Trophoblast cell (in vitro differentiated cells and primary cell): ENCODE results near the gene PGA3.

Experiments used
- DNase-seq, 2 donors: peaks; one replicate each; pipeline ENCODE4 v3.0.0-alpha.2; 2016
- H2AFZ ChIP-seq: 2 replicates; pipeline ENCODE4 v1.6.1; 2013; ENCODE audit warnings: low read length, moderate library complexity, mild to moderate bottlenecking; ENCODE audit not compliant: insufficient read depth, poor library complexity
- H2AK5ac ChIP-seq: 2 replicates; pipeline ENCODE4 v1.6.1; 2013; ENCODE audit warnings: mild to moderate bottlenecking, low read length
- H2BK120ac ChIP-seq: 2 replicates; pipeline ENCODE4 v1.6.1; 2013; ENCODE audit warnings: low read length, mild to moderate bottlenecking, moderate library complexity; ENCODE audit not compliant: insufficient read depth, poor library complexity
- H2BK12ac ChIP-seq: 2 replicates; pipeline ENCODE4 v1.6.1; 2013; ENCODE audit warnings: mild to moderate bottlenecking, low read length, moderate library complexity
- H2BK5ac ChIP-seq: 2 replicates; pipeline ENCODE4 v1.6.1; 2013; ENCODE audit warnings: low read length, low read depth, moderate library complexity, mild to moderate bottlenecking; ENCODE audit not compliant: poor library complexity
- H3K14ac ChIP-seq: 2 replicates; pipeline ENCODE4 v1.6.1; 2013; ENCODE audit warnings: mild to moderate bottlenecking, low read length
- H3K18ac ChIP-seq: 2 replicates; pipeline ENCODE4 v1.6.1; 2013; ENCODE audit warnings: mild to moderate bottlenecking, low read length
- H3K23ac ChIP-seq: 2 replicates; pipeline ENCODE4 v1.6.1; 2013; ENCODE audit warnings: low read length
- H3K27ac ChIP-seq: 2 replicates; pipeline ENCODE4 v1.5.1; 2013; ENCODE audit warnings: low read depth, mild to moderate bottlenecking, inconsistent platforms, low read length, moderate library complexity
- H3K27me3 ChIP-seq: 2 replicates; pipeline ENCODE4 v1.6.1; 2013; ENCODE audit warnings: inconsistent platforms, mild to moderate bottlenecking, low read length, moderate library complexity; ENCODE audit not compliant: insufficient read depth
- H3K36me3 ChIP-seq, 2 experiments: 1 replicate in 1 of 2; 2 replicates in 1 of 2; pipeline ENCODE4 v1.6.1; 2013; ENCODE audit warnings: low read length in 2 of 2, mild to moderate bottlenecking in 2 of 2, moderate library complexity in 1 of 2; ENCODE audit not compliant: insufficient read depth in 2 of 2, control insufficient read depth in 1 of 2
- H3K4ac ChIP-seq: 2 replicates; pipeline ENCODE4 v1.6.1; 2013; ENCODE audit warnings: low read depth, mild to moderate bottlenecking, low read length, moderate library complexity
- H3K4me1 ChIP-seq, 2 experiments: 1 replicate in 1 of 2; 2 replicates in 1 of 2; pipeline ENCODE4 v1.6.1; 2013; ENCODE audit warnings: low read length in 2 of 2, mild to moderate bottlenecking in 2 of 2, moderate library complexity in 1 of 2; ENCODE audit not compliant: insufficient read depth in 2 of 2, control insufficient read depth in 1 of 2
- H3K4me2 ChIP-seq: 2 replicates; pipeline ENCODE4 v1.6.1; 2013; ENCODE audit warnings: inconsistent platforms, mild to moderate bottlenecking, low read length, moderate library complexity
- H3K4me3 ChIP-seq: 2 replicates; pipeline ENCODE4 v1.5.1; 2013; ENCODE audit warnings: mild to moderate bottlenecking, low read depth, low read length, inconsistent platforms
- H3K79me1 ChIP-seq: one replicate; pipeline ENCODE4 v1.6.1; 2013; ENCODE audit warnings: low read length
- H3K79me2 ChIP-seq: 2 replicates; pipeline ENCODE4 v1.6.1; 2013; ENCODE audit warnings: low read length, mild to moderate bottlenecking; ENCODE audit not compliant: control insufficient read depth, insufficient read depth, poor library complexity
- H3K9ac ChIP-seq: 2 replicates; pipeline ENCODE4 v1.6.1; 2013; ENCODE audit warnings: mild to moderate bottlenecking, low read length
- H3K9me3 ChIP-seq: 2 replicates; pipeline ENCODE4 v1.6.1; 2013; ENCODE audit warnings: low read depth, mild to moderate bottlenecking, control low read depth, inconsistent platforms, low read length; ENCODE audit not compliant: insufficient read depth
- H4K12ac ChIP-seq: 2 replicates; pipeline ENCODE4 v1.6.1; 2013; ENCODE audit warnings: low read depth, mild to moderate bottlenecking, low read length, moderate library complexity
- H4K8ac ChIP-seq: 2 replicates; pipeline ENCODE4 v1.6.1; 2013; ENCODE audit warnings: low read depth, mild to moderate bottlenecking, low read length, moderate library complexity
- H4K91ac ChIP-seq: one replicate; pipeline ENCODE4 v1.6.1; 2013; ENCODE audit warnings: low read depth, mild to moderate bottlenecking, low read length, moderate library complexity
- WGBS: extraction: QIAGEN DNeasy Blood & Tissue Kit; methylation state at CpG from one replicate; pipeline ENCODE4 v1.1.7; 2013; ENCODE audit warnings: missing lambda C conversion rate; ENCODE audit not compliant: insufficient read length, insufficient coverage; ENCODE audit errors: extremely low coverage; 5-methylcytosine and 5-hydroxymethylcytosine counted together

Gene PGA3

GRCh38 chr11:61172356-61172755 is 31.0 kb upstream of the PGA3 start:
- H3K18ac ChIP-seq: no peak overlapping the region
- H2BK120ac ChIP-seq: no peak overlapping the region
- no peak overlapping the region for H2AFZ ChIP-seq
- no peak overlapping the region for H3K4me2 ChIP-seq
- H3K9ac ChIP-seq: no peak overlapping the region
- no peak overlapping the region for H3K23ac ChIP-seq
- H3K79me1 ChIP-seq: no peaks in the 10 kb centered on the region
- H3K36me3 ChIP-seq: no peaks in the 10 kb centered on the region
- WGBS: no CpG with 5 or more reads among the region's 5 CpGs
- H3K4ac ChIP-seq: no peak overlapping the region
- H4K12ac ChIP-seq: no peak overlapping the region
- no peak overlapping the region for H2AK5ac ChIP-seq
- H2BK5ac ChIP-seq: no peak overlapping the region
- no peak overlapping the region for H3K4me3 ChIP-seq
- H3K9me3 ChIP-seq: peaks cover 2% of the 10 kb centered on the region
- DNase-seq: no peak
- no peak overlapping the region for H3K27ac ChIP-seq
- no peak overlapping the region for H4K8ac ChIP-seq
- H3K27me3 ChIP-seq: no peaks in the 10 kb centered on the region
- H3K14ac ChIP-seq: no peak overlapping the region
- no peak overlapping the region for H2BK12ac ChIP-seq
- no peaks in the 10 kb centered on the region for H3K79me2 ChIP-seq
- H4K91ac ChIP-seq: no peak overlapping the region
- H3K4me1 ChIP-seq: no peaks in the 10 kb centered on the region

- Histone ChIP-seq H3K79me1 (no peaks in the 10 kb centered on the region), H3K23ac (no peak overlapping the region), H3K27ac (no peak overlapping the region), H3K4ac (no peak overlapping the region), H2BK120ac (no peak overlapping the region), H4K91ac (no peak overlapping the region), H3K9me3 (peaks cover 2% of the 10 kb centered on the region), H2BK5ac (no peak overlapping the region), H4K8ac (no peak overlapping the region), H2AFZ (no peak overlapping the region), H3K18ac (no peak overlapping the region), H3K27me3 (no peaks in the 10 kb centered on the region), H3K79me2 (no peaks in the 10 kb centered on the region), H3K4me2 (no peak overlapping the region), H3K9ac (no peak overlapping the region), H3K36me3 (no peaks in the 10 kb centered on the region), H3K4me3 (no peak overlapping the region), H3K4me1 (no peaks in the 10 kb centered on the region), H4K12ac (no peak overlapping the region), H2AK5ac (no peak overlapping the region), H3K14ac (no peak overlapping the region), H2BK12ac (no peak overlapping the region)
- no CpG with 5 or more reads among the region's 3 CpGs for WGBS
- no peak for DNase-seq
Measured at GRCh38 chr11:61172888-61173287, 30.4 kb upstream of the PGA3 start.

- no peaks in the 10 kb centered on the region for H3K36me3 ChIP-seq
- no peak overlapping the region for H3K4me2 ChIP-seq
- H3K9ac ChIP-seq: no peak overlapping the region
- DNase-seq: peak; percentile 46 to 78
- H2BK12ac ChIP-seq: no peak overlapping the region
- H3K14ac ChIP-seq: no peak overlapping the region
- H3K79me1 ChIP-seq: no peaks in the 10 kb centered on the region
- no peak overlapping the region for H4K12ac ChIP-seq
- H4K91ac ChIP-seq: no peak overlapping the region
- no peak overlapping the region for H2BK120ac ChIP-seq
- H3K9me3 ChIP-seq: peaks cover 2% of the 10 kb centered on the region
- no peak overlapping the region for H4K8ac ChIP-seq
- H2AFZ ChIP-seq: no peak overlapping the region
- no peak overlapping the region for H2BK5ac ChIP-seq
- H3K4ac ChIP-seq: no peak overlapping the region
- no peaks in the 10 kb centered on the region for H3K79me2 ChIP-seq
- no peak overlapping the region for H3K23ac ChIP-seq
- no peak overlapping the region for H2AK5ac ChIP-seq
- no peaks in the 10 kb centered on the region for H3K27me3 ChIP-seq
- H3K4me1 ChIP-seq: no peaks in the 10 kb centered on the region
- WGBS: no CpG with 5 or more reads among the region's 4 CpGs
- H3K4me3 ChIP-seq: no peak overlapping the region
- no peak overlapping the region for H3K18ac ChIP-seq
- no peak overlapping the region for H3K27ac ChIP-seq
Measured at GRCh38 chr11:61173456-61173855, 29.9 kb upstream of the PGA3 start.

- WGBS: no CpG with 5 or more reads among the region's 6 CpGs
- no peak for DNase-seq
- H2BK5ac ChIP-seq: no peak overlapping the region
Measured at GRCh38 chr11:61174273-61174672, 29.0 kb upstream of the PGA3 start.

More at GRCh38 chr11:61174273-61174672, 29.0 kb upstream of the PGA3 start:
- Histone ChIP-seq H3K4ac (no peak overlapping the region), H4K8ac (no peak overlapping the region), H3K79me1 (no peaks in the 10 kb centered on the region), H2BK120ac (no peak overlapping the region), H3K9ac (no peak overlapping the region), H3K79me2 (no peaks in the 10 kb centered on the region), H4K12ac (no peak overlapping the region), H2AFZ (no peak overlapping the region), H3K14ac (no peak overlapping the region), H2BK12ac (no peak overlapping the region), H3K18ac (no peak overlapping the region), H3K36me3 (no peaks in the 10 kb centered on the region), H3K27me3 (no peaks in the 10 kb centered on the region), H4K91ac (no peak overlapping the region), H3K23ac (no peak overlapping the region), H3K9me3 (peaks cover 2% of the 10 kb centered on the region), H2AK5ac (no peak overlapping the region), H3K4me3 (no peak overlapping the region), H3K4me1 (no peaks in the 10 kb centered on the region), H3K27ac (no peak overlapping the region), H3K4me2 (no peak overlapping the region)
